Endothelial cell of umbilical vein (primary cell): ENCODE measurements around the gene NGEF.

Source experiments
- CTCF ChIP-seq, 2 donors: IDR thresholded peaks; 1 replicate in 1 of 2; 2 replicates in 1 of 2; pipeline ENCODE4 v1.5.1; 2011; ENCODE audit warnings: low read length in 2 of 2, mild to moderate bottlenecking in 2 of 2, moderate library complexity in 2 of 2, control low read depth in 1 of 2, inconsistent platforms in 1 of 2, low read depth in 1 of 2; ENCODE audit not compliant: insufficient read depth in 1 of 2; ENCODE audit errors: extremely low read depth in 1 of 2
- EZH2 ChIP-seq: IDR thresholded peaks from 2 replicates; pipeline ENCODE4 v1.6.1; 2012; ENCODE audit warnings: borderline replicate concordance, low read depth, mild to moderate bottlenecking, moderate library complexity, low read length, inconsistent platforms; ENCODE audit not compliant: severe bottlenecking
- MYC ChIP-seq: IDR thresholded peaks from one replicate; pipeline ENCODE4 v1.6.1; 2011; ENCODE audit warnings: mild to moderate bottlenecking, low read depth, low read length
- POLR2A ChIP-seq: IDR thresholded peaks from 2 replicates; pipeline ENCODE4 v1.6.1; 2012; ENCODE audit warnings: low read depth, mild to moderate bottlenecking, control low read depth, low read length
- POLR2AphosphoS5 ChIP-seq: IDR thresholded peaks from 2 replicates; pipeline ENCODE4 v1.6.1; 2012; ENCODE audit warnings: low read depth, mild to moderate bottlenecking, control low read depth, low read length, moderate library complexity; ENCODE audit not compliant: insufficient read depth

- TF ChIP-seq POLR2AphosphoS5 (no peak), CTCF (IDR thresholded peaks at IDR 0.05; ENCODE audit: extremely low read depth in 1 of 2, insufficient read depth in 1 of 2, low read depth in 1 of 2, low read length in 2 of 2) (no peak), POLR2A (no peak), MYC (no peak), EZH2 (no peak)
Observed at GRCh38 chr2:233007270-233007669, 5.8 kb downstream of the NGEF start.
